Loucy (cell line): ENCODE measurements around the gene OGA.

ENCODE experiments used
- H2AFZ ChIP-seq: fragments of 200-600 bp; sonication (generic); 2 replicates; pipeline ENCODE4 v1.6.0; 2016; ENCODE audit warnings: antibody characterized with exemption, mild to moderate bottlenecking, low read length, moderate library complexity
- H3F3A ChIP-seq: fragments of 200-600 bp; 2 replicates; pipeline ENCODE4 v1.6.0; 2016; ENCODE audit warnings: antibody characterized with exemption, low read depth, mild to moderate bottlenecking
- H3K27me3 ChIP-seq: fragments of 200-600 bp; sonication (generic); 2 replicates; pipeline ENCODE4 v1.6.1; 2014; ENCODE audit warnings: low read length, mild to moderate bottlenecking; ENCODE audit not compliant: insufficient read depth, poor library complexity, severe bottlenecking
- H3K36me3 ChIP-seq: fragments of 200-600 bp; sonication (generic); 2 replicates; pipeline ENCODE4 v1.6.1; 2016; ENCODE audit warnings: low read length; ENCODE audit not compliant: insufficient read depth
- H3K4me1 ChIP-seq: fragments of 200-600 bp; sonication (generic); 2 replicates; pipeline ENCODE4 v1.5.1; 2014; ENCODE audit warnings: low read length, mild to moderate bottlenecking; ENCODE audit not compliant: insufficient read depth, poor library complexity, severe bottlenecking
- H3K4me2 ChIP-seq: fragments of 200-600 bp; sonication (generic); 2 replicates; pipeline ENCODE4 v1.6.0; 2014; ENCODE audit warnings: antibody characterized with exemption, low read length, low read depth, mild to moderate bottlenecking; ENCODE audit not compliant: poor library complexity, severe bottlenecking
- H3K4me3 ChIP-seq: fragments of 200-600 bp; sonication (generic); 2 replicates; pipeline ENCODE4 v1.5.1; 2014; ENCODE audit warnings: low read length, mild to moderate bottlenecking, mixed read lengths; ENCODE audit not compliant: poor library complexity, severe bottlenecking
- H3K79me2 ChIP-seq: fragments of 200-600 bp; sonication (generic); 2 replicates; pipeline ENCODE4 v1.6.1; 2014; ENCODE audit warnings: low read length; ENCODE audit not compliant: insufficient read depth
- H3K9ac ChIP-seq: fragments of 200-600 bp; sonication (generic); 2 replicates; pipeline ENCODE4 v1.6.0; 2014; ENCODE audit warnings: mild to moderate bottlenecking, low read depth, low read length, moderate library complexity; ENCODE audit not compliant: poor library complexity, severe bottlenecking
- H3K9me2 ChIP-seq: fragments of 200-600 bp; sonication (generic); replicated peaks from 2 replicates; pipeline ENCODE4 v1.6.1; 2016; ENCODE audit warnings: low read depth, low read length, mixed read lengths
- H3K9me3 ChIP-seq: fragments of 200-600 bp; sonication (generic); 2 replicates; pipeline ENCODE4 v1.6.1; 2014; ENCODE audit warnings: mild to moderate bottlenecking, antibody characterized with exemption, low read length, low read depth; ENCODE audit not compliant: insufficient read depth
- H4K20me1 ChIP-seq: fragments of 200-600 bp; sonication (generic); 2 replicates; pipeline ENCODE4 v1.6.0; 2014; ENCODE audit warnings: antibody characterized with exemption, low read length, mild to moderate bottlenecking; ENCODE audit not compliant: insufficient read depth, poor library complexity, severe bottlenecking
- EZH2phosphoT487 ChIP-seq: fragments of 200-600 bp; IDR thresholded peaks from 2 replicates; pipeline ENCODE4 v1.6.1; 2018; ENCODE audit warnings: antibody characterized with exemption, mild to moderate bottlenecking, moderate library complexity, borderline replicate concordance
- TF ChIP-seq, protein P1 (sequence below): fragments of 200-600 bp; sonication (generic); conservative IDR thresholded peaks from 2 replicates; pipeline ENCODE4 v1.5.1; 2014; ENCODE audit warnings: mild to moderate bottlenecking, antibody characterized with exemption, low read length

Gene OGA

DNA sequence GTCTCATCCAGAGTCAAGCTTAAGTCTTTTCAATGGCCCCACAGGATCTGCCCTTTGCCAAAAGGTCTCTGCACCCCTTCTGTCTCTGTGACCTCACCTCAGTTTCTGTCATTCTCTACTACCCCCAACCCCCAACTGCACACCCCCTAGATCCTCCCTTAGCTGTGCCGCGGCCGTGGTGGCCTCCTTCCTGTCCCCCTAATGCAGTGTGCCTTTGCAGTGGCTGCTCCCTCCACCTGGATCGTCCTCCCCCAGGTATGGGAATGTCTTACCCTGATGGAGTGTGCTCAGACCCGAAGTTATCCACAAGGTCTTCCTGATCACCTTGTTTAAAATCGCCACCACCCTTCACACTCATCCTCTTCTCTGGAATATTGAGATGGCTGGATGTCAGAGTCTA, 51.9 kb downstream of the OGA start:
- Histone ChIP-seq H3K4me3 (no peak overlapping the region), H3K36me3 (no peaks in the 10 kb centered on the region)
- TF ChIP-seq, protein P1, sequence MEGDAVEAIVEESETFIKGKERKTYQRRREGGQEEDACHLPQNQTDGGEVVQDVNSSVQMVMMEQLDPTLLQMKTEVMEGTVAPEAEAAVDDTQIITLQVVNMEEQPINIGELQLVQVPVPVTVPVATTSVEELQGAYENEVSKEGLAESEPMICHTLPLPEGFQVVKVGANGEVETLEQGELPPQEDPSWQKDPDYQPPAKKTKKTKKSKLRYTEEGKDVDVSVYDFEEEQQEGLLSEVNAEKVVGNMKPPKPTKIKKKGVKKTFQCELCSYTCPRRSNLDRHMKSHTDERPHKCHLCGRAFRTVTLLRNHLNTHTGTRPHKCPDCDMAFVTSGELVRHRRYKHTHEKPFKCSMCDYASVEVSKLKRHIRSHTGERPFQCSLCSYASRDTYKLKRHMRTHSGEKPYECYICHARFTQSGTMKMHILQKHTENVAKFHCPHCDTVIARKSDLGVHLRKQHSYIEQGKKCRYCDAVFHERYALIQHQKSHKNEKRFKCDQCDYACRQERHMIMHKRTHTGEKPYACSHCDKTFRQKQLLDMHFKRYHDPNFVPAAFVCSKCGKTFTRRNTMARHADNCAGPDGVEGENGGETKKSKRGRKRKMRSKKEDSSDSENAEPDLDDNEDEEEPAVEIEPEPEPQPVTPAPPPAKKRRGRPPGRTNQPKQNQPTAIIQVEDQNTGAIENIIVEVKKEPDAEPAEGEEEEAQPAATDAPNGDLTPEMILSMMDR = no peak
- TF ChIP-seq EZH2phosphoT487 = no peak

DNA sequence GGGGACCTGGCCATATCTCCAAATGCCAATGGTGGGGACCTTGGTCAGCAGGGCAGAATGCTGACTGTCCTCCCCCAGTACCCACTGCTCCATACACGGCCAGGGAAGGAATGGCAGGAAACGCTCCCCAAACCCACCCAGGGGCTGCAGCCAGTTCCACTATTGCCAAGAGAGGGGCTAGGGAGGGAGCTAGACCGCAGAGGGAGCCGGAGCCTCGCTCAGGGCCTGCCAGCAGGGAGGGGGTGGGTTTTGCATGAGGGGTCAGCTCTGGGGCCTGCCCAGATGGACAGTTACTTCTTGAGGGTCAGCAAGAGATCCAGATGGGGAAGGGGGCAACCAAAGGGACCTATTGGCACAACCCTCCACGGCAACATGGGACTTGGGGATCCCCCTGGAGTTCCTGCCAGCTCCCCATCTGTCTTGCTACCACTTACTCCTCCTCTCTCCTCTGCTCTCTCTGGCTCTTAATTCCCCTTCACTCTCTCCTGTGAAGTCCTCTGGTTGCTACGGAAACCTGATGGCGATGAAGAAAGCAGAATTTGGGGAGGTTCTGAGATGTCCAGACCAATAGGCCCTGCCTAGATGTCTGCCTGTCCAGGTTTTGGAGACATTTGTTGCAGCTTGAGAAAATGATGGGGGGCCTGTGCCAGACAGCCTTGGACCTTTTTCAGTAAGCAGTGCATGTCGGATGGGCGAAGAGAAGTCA, 55.0 kb downstream of the OGA start:
- Histone ChIP-seq H3K9me3 (no peaks in the 10 kb centered on the region), H3K9ac (no peak overlapping the region), H3K79me2 (no peaks in the 10 kb centered on the region), H3K4me1 (no peaks in the 10 kb centered on the region), H3K9me2 (no peaks in the 10 kb centered on the region), H3F3A (no peaks in the 10 kb centered on the region), H2AFZ (no peak overlapping the region), H4K20me1 (no peaks in the 10 kb centered on the region), H3K36me3 (no peaks in the 10 kb centered on the region), H3K4me2 (no peak overlapping the region), H3K4me3 (no peak overlapping the region), H3K27me3 (no peaks in the 10 kb centered on the region)
- TF ChIP-seq, protein P1 = no peak
- no peak for TF ChIP-seq EZH2phosphoT487

More for the DNA sequence above, 51.9 kb downstream of the OGA start:
- Histone ChIP-seq H3K9me3 (no peaks in the 10 kb centered on the region), H2AFZ (no peak overlapping the region), H4K20me1 (no peaks in the 10 kb centered on the region), H3F3A (no peaks in the 10 kb centered on the region), H3K9ac (no peak overlapping the region), H3K9me2 (no peaks in the 10 kb centered on the region), H3K4me1 (no peaks in the 10 kb centered on the region), H3K79me2 (no peaks in the 10 kb centered on the region), H3K27me3 (no peaks in the 10 kb centered on the region), H3K4me2 (no peak overlapping the region)

DNA sequence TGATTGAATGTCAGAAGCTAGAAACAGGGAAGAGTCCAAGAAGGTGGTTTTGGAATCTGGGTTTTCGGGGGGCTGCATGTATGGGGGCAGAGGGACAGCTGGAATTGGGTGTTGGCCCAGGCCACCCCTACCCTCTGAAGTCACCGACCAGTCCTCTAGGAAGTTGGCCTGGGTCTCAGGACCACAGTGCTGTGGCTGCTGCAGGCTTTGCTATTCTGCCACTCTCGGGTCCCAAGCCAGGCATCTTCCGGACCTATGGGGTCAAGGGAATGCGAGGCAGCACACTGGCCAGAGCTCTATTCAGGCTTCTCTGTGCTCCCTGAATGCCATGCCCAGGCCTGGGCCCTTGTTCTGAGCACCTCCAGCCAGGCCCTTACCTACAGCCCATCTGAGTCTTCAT, 55.5 kb downstream of the OGA start:
- no peaks in the 10 kb centered on the region for H4K20me1 ChIP-seq
- H3K9me3 ChIP-seq = no peaks in the 10 kb centered on the region
- H3K4me2 ChIP-seq = no peak overlapping the region
- TF ChIP-seq, protein P1 = no peak
- no peak for TF ChIP-seq EZH2phosphoT487
- H3K4me1 ChIP-seq = no peaks in the 10 kb centered on the region
- no peaks in the 10 kb centered on the region for H3K79me2 ChIP-seq
- no peak overlapping the region for H3K4me3 ChIP-seq
- H2AFZ ChIP-seq = no peak overlapping the region
- no peaks in the 10 kb centered on the region for H3F3A ChIP-seq
- H3K9me2 ChIP-seq = no peaks in the 10 kb centered on the region
- H3K36me3 ChIP-seq = no peaks in the 10 kb centered on the region
- H3K27me3 ChIP-seq = no peaks in the 10 kb centered on the region
- no peak overlapping the region for H3K9ac ChIP-seq
